HepG2 (cell line): ENCODE results near the gene VKORC1. TPM values are rescaled to one million over a fixed set of nuclear protein-coding genes. Genes with fewer than 3 reads are reported as not detected.

Experiments used
- ATF2 ChIP-seq: sonication (generic); formaldehyde crosslinking; IDR thresholded peaks from 2 replicates; pipeline ENCODE4 v1.4.0; 2020; ENCODE audit warnings: missing genetic modification reagents
- ATF7 ChIP-seq, 2 experiments: fragments of 450-650 bp in 1 of 2; sonication (generic) in 1 of 2; formaldehyde crosslinking in 1 of 2; IDR thresholded peaks; 2 replicates each; pipeline versions ENCODE4 v1.4.0 to v1.6.1; 2016 to 2020; ENCODE audit warnings: antibody characterized with exemption in 1 of 2, mild to moderate bottlenecking in 1 of 2, missing genetic modification reagents in 1 of 2
- MNT ChIP-seq: fragments of 450-650 bp; IDR thresholded peaks from 2 replicates; pipeline ENCODE4 v1.6.1; 2016
- NCOA2 ChIP-seq: sonication (generic); formaldehyde crosslinking; IDR thresholded peaks from 2 replicates; pipeline ENCODE4 v1.8.0; 2022; ENCODE audit warnings: inconsistent platforms
- NKX3-1 ChIP-seq: sonication (generic); formaldehyde crosslinking; IDR thresholded peaks from 2 replicates; pipeline ENCODE4 v1.5.0; 2020; ENCODE audit warnings: missing genetic modification reagents
- NR3C1 ChIP-seq: sonication (generic); formaldehyde crosslinking; IDR thresholded peaks from 2 replicates; pipeline ENCODE4 v1.4.0; 2020; ENCODE audit warnings: missing genetic modification reagents
- NRL ChIP-seq: sonication (generic); formaldehyde crosslinking; IDR thresholded peaks from 2 replicates; pipeline ENCODE4 v1.5.0; 2020; ENCODE audit warnings: missing genetic modification reagents, mild to moderate bottlenecking, moderate library complexity, borderline replicate concordance
- PHF21A ChIP-seq: sonication (generic); formaldehyde crosslinking; IDR thresholded peaks from 2 replicates; pipeline ENCODE4 v1.5.0; 2020; ENCODE audit warnings: mild to moderate bottlenecking, missing genetic modification reagents
- RBAK ChIP-seq: sonication (generic); formaldehyde crosslinking; IDR thresholded peaks from 2 replicates; pipeline ENCODE4 v1.5.1; 2020; ENCODE audit warnings: mild to moderate bottlenecking, missing genetic modification reagents
- REL ChIP-seq: sonication (generic); formaldehyde crosslinking; conservative IDR thresholded peaks from 2 replicates; pipeline ENCODE4 v1.8.0; 2022; ENCODE audit warnings: mild to moderate bottlenecking, missing genetic modification reagents, moderate library complexity
- RFXANK ChIP-seq: IDR thresholded peaks from 2 replicates; pipeline ENCODE4 v1.6.1; 2016
- SMAD1 ChIP-seq: sonication (generic); formaldehyde crosslinking; IDR thresholded peaks from 2 replicates; pipeline ENCODE4 v1.4.0; 2020; ENCODE audit warnings: missing genetic modification reagents, low read depth, mild to moderate bottlenecking, borderline replicate concordance
- SP140L ChIP-seq: sonication (generic); formaldehyde crosslinking; IDR thresholded peaks from 2 replicates; pipeline ENCODE4 v1.4.0; 2020; ENCODE audit warnings: missing genetic modification reagents, borderline replicate concordance
- SP5 ChIP-seq: IDR thresholded peaks from 2 replicates; pipeline ENCODE4 v1.6.1; 2016; ENCODE audit warnings: low read depth, borderline replicate concordance
- ZBTB46 ChIP-seq: sonication (generic); formaldehyde crosslinking; IDR thresholded peaks from 2 replicates; pipeline ENCODE4 v1.4.0; 2020; ENCODE audit warnings: mild to moderate bottlenecking, missing genetic modification reagents, borderline replicate concordance
- ZFP82 ChIP-seq: sonication (generic); formaldehyde crosslinking; IDR thresholded peaks from 2 replicates; pipeline ENCODE4 v1.5.1; 2020; ENCODE audit warnings: mild to moderate bottlenecking, missing genetic modification reagents, borderline replicate concordance
- ZNF564 ChIP-seq: sonication (generic); formaldehyde crosslinking; IDR thresholded peaks from 2 replicates; pipeline ENCODE4 v1.8.1; 2023; ENCODE audit warnings: mild to moderate bottlenecking, missing genetic modification reagents
- ZNF687 ChIP-seq: sonication (generic); formaldehyde crosslinking; IDR thresholded peaks from 2 replicates; pipeline ENCODE4 v1.5.1; 2020; ENCODE audit warnings: mild to moderate bottlenecking, missing genetic modification reagents, moderate library complexity
- ZNF746 ChIP-seq: sonication (generic); formaldehyde crosslinking; IDR thresholded peaks from 2 replicates; pipeline ENCODE4 v1.8.0; 2022; ENCODE audit warnings: mild to moderate bottlenecking, missing genetic modification reagents
- polyA plus RNA-seq, 8 experiments: library from polyadenylated mRNA; depleted of rRNA in 3 of 8; stranded (reverse) in 7 of 8; unstranded in 1 of 8; fragments of >200 nt; fragmentation: Illumina TruSeq in 4 of 8; extraction: Trizol in 4 of 8; gene quantifications; 2 replicates each; pipeline versions ENCODE4 v1.2.1 to v1.2.3, GENCODE V29; 2011 to 2016; ENCODE audit warnings: low read depth in 4 of 8, missing spikeins in 1 of 8, mixed read lengths in 1 of 8; ENCODE audit not compliant: insufficient read depth in 1 of 8
- total RNA-seq, 5 experiments: library from RNA; depleted of rRNA; stranded (reverse); fragments of >200 nt; fragmentation: Illumina TruSeq; extraction: Trizol; gene quantifications; 2 replicates each; pipeline ENCODE4 v1.2.3, GENCODE V29; 2016; ENCODE audit warnings: low read depth in 1 of 5

The VKORC1 gene
- total and polyA plus RNA-seq, 2 of the 13 experiments (the other 11 are each of a cell fraction or from before 2014, with no cell fraction given), result 141 to 615 TPM

- TF ChIP-seq PHF21A (CRISPR knock-in tag) (peak; percentile 93), ATF7 (IDR thresholded peaks at IDR 0.05) (no peak), ATF7 (CRISPR knock-in tag; IDR thresholded peaks at IDR 0.05) (peak; percentile 62; the same call in 1 of the 2 replicates), SP5 (peak; percentile 23; the same call in 1 of the 2 replicates), ZFP82 (CRISPR knock-in tag) (0 out of 2 replicates have a peak, but pooled peaks have one; percentile 15), SMAD1 (CRISPR knock-in tag) (peak; percentile 54; the same call in 1 of the 2 replicates), NRL (CRISPR knock-in tag) (peak; percentile 73; the same call in 1 of the 2 replicates), REL (CRISPR knock-in tag) (peak; percentile 69), SP140L (CRISPR knock-in tag) (no peak), ZNF564 (CRISPR knock-in tag) (peak; percentile 35; the same call in 1 of the 2 replicates), ZNF687 (peak; percentile 94), NKX3-1 (CRISPR knock-in tag) (peak; percentile 86; the same call in 1 of the 2 replicates), ZNF746 (no peak; the same call in none of the 2 replicates), ZBTB46 (CRISPR knock-in tag) (no peak), NR3C1 (CRISPR knock-in tag) (no peak), NCOA2 (0 out of 2 replicates have a peak, but pooled peaks have one; percentile 25), ATF2 (CRISPR knock-in tag) (peak; percentile 53; the same call in 1 of the 2 replicates), MNT (peak; percentile 62; the same call in 1 of the 2 replicates), RFXANK (CRISPR knock-in tag) (peak; percentile 71; the same call in 1 of the 2 replicates), RBAK (CRISPR knock-in tag) (no peak)
These were observed at the start of gene VKORC1 (continued) for GRCh38 chr16:31094424-31095120.
